Thyroid gland (tissue), 4 donors: Measurements from ENCODE around the gene MGAT5B.

Source experiments
- POLR2A ChIP-seq, 2 donors: fragments of 450-650 bp; IDR thresholded peaks; one replicate each; pipeline ENCODE4 v1.6.1; 2017; ENCODE audit warnings: antibody characterized with exemption in 2 of 2, mild to moderate bottlenecking in 2 of 2, moderate library complexity in 1 of 2
- TF ChIP-seq, protein P1 (sequence below), 6 experiments: fragments of 200-600 bp in 3 of 6; fragments of 450-650 bp in 3 of 6; sonication (generic) in 3 of 6; IDR thresholded peaks; one replicate each; pipeline ENCODE4 v1.5.1; 2016 to 2019; ENCODE audit warnings: antibody characterized with exemption in 6 of 6, mild to moderate bottlenecking in 2 of 6, inconsistent platforms in 1 of 6, moderate library complexity in 1 of 6

DNA sequence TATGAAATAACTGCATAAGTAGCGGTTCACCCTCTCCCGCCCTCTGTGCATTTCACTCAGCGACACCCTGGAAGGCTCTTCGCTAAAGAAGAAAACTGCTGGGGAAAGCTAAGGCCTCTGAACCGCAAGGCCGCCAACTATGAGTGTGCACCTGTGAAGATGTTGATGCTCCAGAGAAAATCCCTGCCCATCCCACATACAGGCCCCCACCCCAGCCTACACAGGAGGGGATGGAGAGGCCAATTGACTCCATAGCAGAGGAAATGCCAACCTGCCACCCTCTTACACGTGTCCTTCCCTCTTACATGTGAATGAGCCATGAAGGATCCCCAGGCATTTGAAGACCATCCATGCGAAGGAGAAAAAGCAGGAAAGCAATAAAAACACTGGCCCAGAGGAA lies 104.8 kb downstream of the MGAT5B start:
- TF ChIP-seq, protein P1, sequence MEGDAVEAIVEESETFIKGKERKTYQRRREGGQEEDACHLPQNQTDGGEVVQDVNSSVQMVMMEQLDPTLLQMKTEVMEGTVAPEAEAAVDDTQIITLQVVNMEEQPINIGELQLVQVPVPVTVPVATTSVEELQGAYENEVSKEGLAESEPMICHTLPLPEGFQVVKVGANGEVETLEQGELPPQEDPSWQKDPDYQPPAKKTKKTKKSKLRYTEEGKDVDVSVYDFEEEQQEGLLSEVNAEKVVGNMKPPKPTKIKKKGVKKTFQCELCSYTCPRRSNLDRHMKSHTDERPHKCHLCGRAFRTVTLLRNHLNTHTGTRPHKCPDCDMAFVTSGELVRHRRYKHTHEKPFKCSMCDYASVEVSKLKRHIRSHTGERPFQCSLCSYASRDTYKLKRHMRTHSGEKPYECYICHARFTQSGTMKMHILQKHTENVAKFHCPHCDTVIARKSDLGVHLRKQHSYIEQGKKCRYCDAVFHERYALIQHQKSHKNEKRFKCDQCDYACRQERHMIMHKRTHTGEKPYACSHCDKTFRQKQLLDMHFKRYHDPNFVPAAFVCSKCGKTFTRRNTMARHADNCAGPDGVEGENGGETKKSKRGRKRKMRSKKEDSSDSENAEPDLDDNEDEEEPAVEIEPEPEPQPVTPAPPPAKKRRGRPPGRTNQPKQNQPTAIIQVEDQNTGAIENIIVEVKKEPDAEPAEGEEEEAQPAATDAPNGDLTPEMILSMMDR (IDR thresholded peaks at IDR 0.05) = no peak
- no peak for TF ChIP-seq POLR2A (IDR thresholded peaks at IDR 0.05)
